HG02852 (cell line): ENCODE measurements around the gene TLE7.

ENCODE experiments used
- ATAC-seq: cut with Tn5 transposase; IDR thresholded peaks from one replicate; pipeline ENCODE4 v1.9.1; 2021; ENCODE audit warnings: mild to moderate bottlenecking, moderate library complexity; ENCODE audit not compliant: unreplicated experiment

The TLE7 gene

DNA sequence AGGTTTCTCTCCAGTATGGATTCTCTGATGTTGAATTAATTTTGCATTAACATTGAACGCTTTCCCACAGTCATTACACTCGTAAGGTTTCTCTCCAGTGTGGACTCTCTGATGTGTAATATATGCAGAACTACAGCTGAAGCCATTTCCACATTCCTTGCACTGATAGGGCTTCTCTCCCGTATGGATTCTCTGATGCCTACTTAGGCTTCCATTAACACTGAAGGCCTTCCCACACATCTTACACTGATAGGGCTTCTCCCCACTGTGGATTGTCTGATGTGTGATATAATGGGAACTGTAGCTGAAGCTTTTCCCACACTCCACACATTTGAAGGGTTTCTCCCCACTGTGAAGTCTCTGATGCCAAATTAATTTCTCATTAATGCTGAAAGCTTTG lies 7.2 kb upstream of the TLE7 start:
- no peak for ATAC-seq

DNA sequence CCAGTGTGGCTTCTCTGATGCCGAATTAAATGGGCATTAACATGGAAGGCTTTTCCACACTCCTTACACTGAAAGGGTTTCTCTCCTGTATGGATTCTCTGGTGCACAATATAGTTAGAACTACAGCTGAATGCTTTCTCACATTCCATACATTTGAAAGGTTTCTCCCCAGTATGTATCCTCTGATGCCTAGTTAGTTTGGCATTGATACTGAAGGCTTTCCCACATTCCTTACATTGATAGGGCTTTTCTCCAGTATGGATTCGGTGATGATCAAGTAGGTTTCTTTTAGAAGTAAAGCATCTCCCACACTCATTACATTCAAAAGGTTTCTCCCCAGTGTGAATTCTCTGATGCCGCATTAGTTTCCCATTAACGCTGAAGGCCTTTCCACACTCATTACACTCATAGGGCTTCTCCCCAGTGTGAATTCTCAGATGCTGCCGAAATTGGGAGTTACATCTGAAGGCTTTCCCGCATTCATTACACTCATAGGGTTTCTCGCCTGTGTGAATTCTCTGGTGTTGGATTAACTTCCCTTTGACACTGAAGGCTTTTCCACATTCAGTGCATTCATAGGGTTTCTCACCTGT lies 6.5 kb upstream of the TLE7 start:
- ATAC-seq, result no peak

- ATAC-seq, result no peak
Measured at GRCh38 chr16:71443714-71444113, 1.9 kb upstream of the TLE7 start.

GRCh38 chr16:71441348-71442050 lies 355 bp downstream of the TLE7 start:
- no peak for ATAC-seq

DNA sequence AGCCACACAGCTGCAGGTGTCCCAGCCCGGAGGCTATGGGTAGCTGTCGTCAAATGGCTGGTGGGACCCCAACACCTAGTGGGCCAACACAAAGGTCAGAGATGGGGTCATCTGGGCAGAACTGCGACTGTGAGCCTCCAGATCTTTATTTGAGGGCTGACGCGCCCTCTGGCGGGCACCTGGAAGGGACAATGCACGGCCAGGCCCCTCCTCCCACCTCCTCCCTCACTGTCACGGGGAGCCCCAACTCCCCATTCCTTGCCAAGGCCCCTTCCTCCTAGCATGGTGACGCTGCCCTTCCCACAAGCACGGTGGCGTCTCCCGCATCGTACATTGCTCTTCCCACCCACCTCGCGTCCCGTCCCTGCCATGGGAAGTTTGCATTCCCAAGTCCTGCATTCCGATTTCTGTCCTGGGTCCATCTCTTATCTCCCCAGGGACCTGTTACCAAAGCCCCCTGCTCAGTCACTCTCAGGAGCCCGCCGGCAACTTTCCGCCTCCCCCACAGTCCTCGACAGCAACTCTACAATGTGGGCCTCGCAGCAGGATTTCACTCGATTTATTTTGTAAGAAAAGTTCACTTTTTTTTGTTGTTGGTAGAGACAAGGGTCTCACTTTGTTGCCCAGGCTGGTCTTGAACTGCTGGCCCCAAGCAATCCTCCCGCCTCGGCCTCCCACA lies 1.0 kb downstream of the TLE7 start:
- ATAC-seq, result no peak

- no peak for ATAC-seq
Measured at GRCh38 chr16:71439523-71439922, 2.3 kb downstream of the TLE7 start.

- ATAC-seq, result no peak
Measured at GRCh38 chr16:71436473-71436872, 5.4 kb downstream of the TLE7 start.

GRCh38 chr16:71432906-71433305 lies 8.9 kb downstream of the TLE7 start:
- no peak for ATAC-seq

GRCh38 chr16:71431991-71432390 lies 9.9 kb downstream of the TLE7 start:
- ATAC-seq, result no peak

- ATAC-seq, result no peak
Measured at GRCh38 chr16:71431176-71431575, 10.7 kb downstream of the TLE7 start.

DNA sequence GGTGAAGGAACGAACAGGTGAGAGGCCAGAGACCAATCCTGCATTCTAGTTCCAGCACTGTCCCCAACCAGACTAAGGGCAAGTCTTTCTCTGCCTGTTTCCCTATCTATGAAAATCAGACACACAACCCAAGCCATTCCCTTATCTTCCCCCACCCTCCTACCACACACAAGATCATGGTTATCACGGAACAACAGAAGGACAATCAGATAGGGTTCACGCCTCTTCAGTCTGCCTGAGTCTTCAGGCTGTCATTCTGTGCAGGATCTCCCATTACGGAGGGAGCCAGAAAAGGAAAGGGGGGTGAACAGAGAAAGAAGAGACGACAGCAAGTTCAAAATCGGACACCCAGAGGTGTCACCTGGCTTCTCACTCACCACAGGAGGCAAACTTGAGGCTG lies 11.1 kb downstream of the TLE7 start:
- no peak for ATAC-seq

GRCh38 chr16:71429581-71429980 lies 12.3 kb downstream of the TLE7 start:
- no peak for ATAC-seq

DNA sequence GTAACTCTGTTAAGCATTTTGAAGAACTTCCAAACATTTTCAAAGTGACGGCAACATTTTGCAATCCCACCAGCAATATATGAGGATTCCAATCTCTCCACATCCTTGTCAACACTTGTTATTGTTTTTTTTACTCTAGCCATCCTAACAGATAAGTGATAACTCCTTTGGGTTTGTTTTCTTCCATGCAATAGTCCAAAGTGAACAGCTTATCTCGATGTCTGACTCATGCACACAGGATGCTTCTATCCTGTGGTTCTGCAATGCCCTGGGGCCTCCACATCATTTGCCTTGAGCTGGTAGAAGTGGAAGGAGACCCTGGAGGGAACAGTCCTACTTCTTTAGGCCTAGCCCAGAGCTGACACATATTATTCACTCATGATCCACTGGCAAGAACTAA lies 13.0 kb downstream of the TLE7 start:
- no peak for ATAC-seq

GRCh38 chr16:71428385-71428784 lies 13.5 kb downstream of the TLE7 start:
- no peak for ATAC-seq

GRCh38 chr16:71426880-71427615 lies 14.8 kb downstream of the TLE7 start:
- no peak for ATAC-seq

DNA sequence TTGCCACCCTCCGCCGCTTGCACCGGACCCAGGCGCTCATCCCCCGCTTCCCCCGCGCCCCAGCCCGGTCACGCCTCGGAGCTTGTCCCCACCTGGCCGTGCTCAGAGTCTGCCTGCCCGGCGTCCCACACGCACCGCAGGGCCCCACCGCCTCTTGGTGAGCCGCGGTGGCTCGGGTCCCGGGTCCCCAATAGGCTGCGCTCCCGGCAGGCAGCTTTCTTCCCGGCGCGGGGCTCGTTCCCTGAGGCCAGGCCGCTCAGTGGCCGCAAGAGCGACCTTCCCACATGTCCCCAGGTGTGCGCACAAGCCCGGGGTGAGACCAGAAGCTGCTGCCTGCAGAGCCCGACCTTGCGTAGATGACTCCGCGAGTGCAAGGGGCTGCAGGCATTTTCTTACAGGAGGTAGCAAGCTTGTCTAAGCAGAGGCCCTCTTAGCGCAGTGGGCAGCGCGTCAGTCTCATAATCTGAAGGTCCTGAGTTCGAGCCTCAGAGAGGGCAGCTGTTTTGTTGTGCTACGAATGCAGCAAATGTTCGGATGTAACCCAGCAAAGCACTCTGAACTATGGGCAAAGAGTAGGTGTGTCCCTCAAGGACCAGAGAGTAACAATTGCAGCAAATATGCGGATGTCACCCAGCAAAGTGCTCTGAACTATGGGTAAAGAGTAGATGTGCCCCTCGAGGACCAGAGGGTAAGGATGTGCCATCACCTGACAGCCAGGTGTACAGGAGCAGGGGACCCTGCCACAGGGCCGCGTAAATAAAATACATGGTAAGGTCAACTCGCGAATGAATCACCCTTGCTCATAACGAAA lies 15.6 kb downstream of the TLE7 start:
- ATAC-seq, result peak; percentile 54

- no peak for ATAC-seq
Measured at GRCh38 chr16:71425746-71426068, 16.1 kb downstream of the TLE7 start.

DNA sequence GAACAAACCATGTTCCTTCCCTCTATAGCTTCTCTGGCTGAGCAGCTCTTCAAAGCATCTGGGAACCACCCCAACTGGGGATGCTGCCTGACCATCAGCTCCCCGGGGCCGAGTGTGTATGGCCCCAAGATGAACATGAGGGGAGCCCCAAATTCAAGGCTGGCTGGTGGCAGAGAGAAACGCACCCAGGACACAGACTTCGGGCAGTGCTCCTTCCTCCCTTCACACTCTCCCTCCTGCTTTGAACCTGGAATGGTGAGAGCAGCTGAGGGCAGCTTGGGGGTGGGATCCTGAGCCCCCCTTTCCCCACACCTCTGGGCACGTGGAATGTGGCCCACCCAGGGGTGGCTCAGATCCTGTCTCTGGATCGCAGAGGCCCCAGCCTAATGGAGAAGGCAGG lies 17.2 kb downstream of the TLE7 start:
- no peak for ATAC-seq

DNA sequence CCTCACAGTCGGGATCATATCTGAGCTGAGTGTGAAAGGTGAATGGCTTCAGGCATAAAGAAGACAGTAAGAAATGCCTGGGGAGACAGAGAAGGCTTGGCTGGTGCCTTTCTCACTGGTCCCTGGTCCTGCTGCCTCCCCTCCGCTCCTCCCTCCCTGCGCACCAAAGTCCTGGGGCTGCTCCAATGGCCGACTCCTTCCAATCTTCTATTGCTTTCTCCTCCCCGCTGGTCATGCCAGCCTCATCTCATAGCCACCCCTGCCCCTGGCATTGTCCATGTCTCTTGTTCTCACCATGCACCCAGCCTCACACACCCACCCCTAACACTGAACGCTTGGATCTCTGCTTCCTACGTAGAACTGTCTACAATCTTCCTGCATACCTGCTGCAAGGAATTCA lies 18.0 kb downstream of the TLE7 start:
- no peak for ATAC-seq

DNA sequence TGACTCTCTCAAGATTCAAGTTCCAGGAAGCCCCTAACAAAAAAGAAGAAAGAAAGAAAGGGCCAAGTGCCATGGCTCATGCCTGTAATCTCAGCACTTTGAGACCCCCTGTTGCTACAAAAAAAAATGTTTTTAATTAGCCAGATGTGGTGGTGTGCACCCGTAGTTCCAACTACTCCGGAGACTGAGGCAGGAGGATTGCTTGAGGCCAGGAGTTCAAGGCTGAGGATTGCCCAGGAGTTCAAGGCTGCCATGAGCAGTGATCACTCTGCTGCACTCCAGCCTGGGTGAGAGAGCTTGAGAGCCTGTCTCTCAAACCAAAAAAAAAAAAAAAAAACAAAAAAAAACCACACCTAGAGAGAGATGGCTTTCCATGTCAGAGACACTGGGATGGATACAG lies 18.8 kb downstream of the TLE7 start:
- ATAC-seq, result no peak

- no peak for ATAC-seq
Measured at GRCh38 chr16:71421911-71422310, 19.9 kb downstream of the TLE7 start.
